MM.1S (cell line): ENCODE results near the gene TUBGCP6.

Experiments
- DNase-seq: peaks from one replicate; pipeline ENCODE4 v3.0.0-alpha.2; 2015
- H2AFZ ChIP-seq: fragments of 300-600 bp; sonication (generic); 2 replicates; pipeline ENCODE4 v1.6.0; 2016; ENCODE audit warnings: antibody characterized with exemption, low read length
- H3F3A ChIP-seq: fragments of 300-600 bp; sonication (generic); 2 replicates; pipeline ENCODE4 v1.6.1; 2016; ENCODE audit warnings: mild to moderate bottlenecking, antibody characterized with exemption, low read length, moderate library complexity, mixed read lengths; ENCODE audit not compliant: insufficient read depth
- H3K27ac ChIP-seq: fragments of 300-600 bp; sonication (generic); 2 replicates; pipeline ENCODE4 v1.5.1; 2016; ENCODE audit warnings: mild to moderate bottlenecking, low read length
- H3K27me3 ChIP-seq: fragments of 300-600 bp; sonication (generic); replicated peaks from 2 replicates; pipeline ENCODE4 v1.6.0; 2016; ENCODE audit warnings: low read length; ENCODE audit not compliant: insufficient read depth
- H3K36me3 ChIP-seq: fragments of 300-600 bp; sonication (generic); replicated peaks from 2 replicates; pipeline ENCODE4 v1.6.1; 2016; ENCODE audit warnings: mild to moderate bottlenecking, low read length, mixed read lengths; ENCODE audit not compliant: insufficient read depth
- H3K4me1 ChIP-seq: fragments of 300-600 bp; sonication (generic); 2 replicates; pipeline ENCODE4 v1.6.1; 2016; ENCODE audit warnings: low read length, mixed read lengths
- H3K4me2 ChIP-seq: fragments of 300-600 bp; sonication (generic); 2 replicates; pipeline ENCODE4 v1.6.0; 2016; ENCODE audit warnings: low read depth, low read length
- H3K4me3 ChIP-seq: fragments of 300-600 bp; sonication (generic); 2 replicates; pipeline ENCODE4 v1.5.1; 2016; ENCODE audit warnings: low read length, mixed read lengths
- H3K79me2 ChIP-seq: fragments of 300-600 bp; sonication (generic); 2 replicates; pipeline ENCODE4 v1.6.1; 2016; ENCODE audit warnings: mixed run types, low read length, mixed read lengths
- H3K9ac ChIP-seq: fragments of 300-600 bp; sonication (generic); 2 replicates; pipeline ENCODE4 v1.6.1; 2016; ENCODE audit warnings: low read length, mixed read lengths
- H3K9me2 ChIP-seq: fragments of 300-600 bp; sonication (generic); replicated peaks from 2 replicates; pipeline ENCODE4 v1.6.1; 2016; ENCODE audit warnings: mild to moderate bottlenecking, low read length, mixed read lengths; ENCODE audit not compliant: insufficient read depth
- H3K9me3 ChIP-seq: fragments of 300-600 bp; sonication (generic); replicated peaks from 2 replicates; pipeline ENCODE4 v1.6.1; 2016; ENCODE audit warnings: mild to moderate bottlenecking, low read length, mixed read lengths; ENCODE audit not compliant: insufficient read depth
- H4K20me1 ChIP-seq: fragments of 300-600 bp; sonication (generic); 2 replicates; pipeline ENCODE4 v1.6.1; 2016; ENCODE audit warnings: mild to moderate bottlenecking, low read length, moderate library complexity, mixed read lengths; ENCODE audit not compliant: insufficient read depth
- CTCF ChIP-seq: fragments of 300-600 bp; sonication (generic); IDR thresholded peaks from 2 replicates; pipeline ENCODE4 v1.5.1; 2016; ENCODE audit warnings: antibody characterized with exemption, low read length, mixed read lengths
- EZH2 ChIP-seq: fragments of 300-600 bp; sonication (generic); optimal IDR thresholded peaks from 2 replicates; pipeline ENCODE3; 2017; ENCODE audit warnings: low read depth, mild to moderate bottlenecking, antibody characterized with exemption, low read length, mixed read lengths
- EZH2phosphoT487 ChIP-seq: fragments of 300-600 bp; sonication (generic); IDR thresholded peaks from 2 replicates; pipeline ENCODE4 v1.6.1; 2018; ENCODE audit warnings: antibody characterized with exemption, low read length

TUBGCP6 gene

GRCh38 chr22:50258361-50259292, 13.8 kb upstream of the TUBGCP6 start:
- Histone ChIP-seq H3K4me1 (peaks cover 8% of the 10 kb centered on the region), H3F3A (no peaks in the 10 kb centered on the region), H3K4me2 (no peak overlapping the region), H3K27ac (no peak overlapping the region), H3K9me2 (no peaks in the 10 kb centered on the region), H3K36me3 (no peaks in the 10 kb centered on the region), H3K79me2 (peaks cover 16% of the 10 kb centered on the region), H3K27me3 (no peaks in the 10 kb centered on the region), H4K20me1 (no peaks in the 10 kb centered on the region), H3K9me3 (no peaks in the 10 kb centered on the region), H3K4me3 (no peak overlapping the region), H3K9ac (no peak overlapping the region), H2AFZ (no peak overlapping the region)
- no peak for DNase-seq
- TF ChIP-seq EZH2 (no peak), EZH2phosphoT487 (no peak)

DNA sequence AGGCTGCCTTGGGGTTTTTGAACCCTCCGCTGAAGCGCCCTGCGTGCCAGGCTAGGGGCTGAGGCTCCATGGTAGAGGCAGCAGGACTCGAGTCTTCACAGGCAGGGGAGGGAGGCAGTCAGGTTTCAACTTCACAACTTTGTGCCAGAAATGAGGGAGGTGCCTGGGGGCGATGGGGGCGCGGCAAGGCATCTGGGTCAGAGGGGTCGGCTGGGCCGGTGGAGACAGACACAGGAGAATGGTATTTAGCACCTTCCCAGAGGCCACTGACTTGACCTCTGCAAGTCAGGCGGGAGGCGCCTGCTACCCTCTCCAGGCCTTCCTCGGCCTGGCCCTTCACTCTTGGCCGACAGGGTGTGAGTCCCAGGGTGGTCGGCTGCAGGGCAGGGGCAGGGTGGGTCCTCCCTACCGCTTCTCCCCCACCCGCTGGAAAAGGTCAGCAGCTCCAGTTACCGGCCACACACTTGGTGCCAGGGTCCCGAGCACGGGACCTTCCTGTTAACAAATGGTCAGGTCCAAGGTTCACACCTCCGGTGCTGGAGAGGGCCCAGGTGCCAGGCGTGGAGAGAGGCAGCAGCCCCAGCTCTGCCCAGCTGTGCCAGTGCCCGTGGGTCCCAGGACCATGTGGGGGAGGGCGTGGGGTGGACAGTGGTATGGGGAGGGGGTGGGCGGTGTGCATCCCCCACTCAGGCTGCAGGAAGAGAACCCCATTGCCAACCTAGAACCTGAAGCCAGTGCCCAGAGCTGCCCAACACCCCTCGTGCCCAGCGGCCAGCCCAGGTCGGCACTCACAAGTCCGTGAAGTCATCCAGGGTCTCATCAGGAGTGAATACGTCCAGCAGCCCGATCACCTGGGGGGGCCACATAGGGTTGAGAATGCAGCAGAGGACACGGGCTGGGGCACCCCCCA, 12.9 kb upstream of the TUBGCP6 start:
- Histone ChIP-seq H3K36me3 (no peaks in the 10 kb centered on the region), H4K20me1 (no peaks in the 10 kb centered on the region), H3K27ac (no peak overlapping the region)

GRCh38 chr22:50257041-50257440, 12.2 kb upstream of the TUBGCP6 start:
- peaks cover 3% of the 10 kb centered on the region; the same call in 1 of the 2 replicates for H3F3A ChIP-seq
- DNase-seq = no peak
- no peak for TF ChIP-seq EZH2
- no peak for TF ChIP-seq CTCF
- TF ChIP-seq EZH2phosphoT487 = no peak
- no peaks in the 10 kb centered on the region for H3K27me3 ChIP-seq
- no peaks in the 10 kb centered on the region for H4K20me1 ChIP-seq
- H3K27ac ChIP-seq = no peak overlapping the region
- H3K4me1 ChIP-seq = peaks cover 1% of the 10 kb centered on the region
- H3K4me3 ChIP-seq = no peak overlapping the region
- H3K4me2 ChIP-seq = no peak overlapping the region
- H3K36me3 ChIP-seq = no peaks in the 10 kb centered on the region
- peaks cover 16% of the 10 kb centered on the region for H3K79me2 ChIP-seq
- H3K9me3 ChIP-seq = no peaks in the 10 kb centered on the region
- H3K9me2 ChIP-seq = no peaks in the 10 kb centered on the region
- H3K9ac ChIP-seq = no peak overlapping the region
- H2AFZ ChIP-seq = no peak overlapping the region

More for the DNA sequence above, 12.9 kb upstream of the TUBGCP6 start:
- H3K27me3 ChIP-seq = no peaks in the 10 kb centered on the region
- no peak overlapping the region for H2AFZ ChIP-seq
- no peaks in the 10 kb centered on the region for H3K9me3 ChIP-seq
- H3K79me2 ChIP-seq = peaks cover 16% of the 10 kb centered on the region
- TF ChIP-seq CTCF (no peak), EZH2phosphoT487 (no peak), EZH2 (no peak)
- no peaks in the 10 kb centered on the region for H3K9me2 ChIP-seq
- H3K9ac ChIP-seq = no peak overlapping the region
- DNase-seq = no peak
- no peak overlapping the region for H3K4me3 ChIP-seq
- peaks cover 8% of the 10 kb centered on the region for H3K4me1 ChIP-seq
- H3F3A ChIP-seq = no peaks in the 10 kb centered on the region
- no peak overlapping the region for H3K4me2 ChIP-seq
